ENCODE results near the gene CUL4A.
"Not testable (repeated sequence)": the region's sequence is repeated elsewhere in the genome, so short reads cannot be mapped to it uniquely, and the experiment has no call there.

Gene CUL4A

DNA sequence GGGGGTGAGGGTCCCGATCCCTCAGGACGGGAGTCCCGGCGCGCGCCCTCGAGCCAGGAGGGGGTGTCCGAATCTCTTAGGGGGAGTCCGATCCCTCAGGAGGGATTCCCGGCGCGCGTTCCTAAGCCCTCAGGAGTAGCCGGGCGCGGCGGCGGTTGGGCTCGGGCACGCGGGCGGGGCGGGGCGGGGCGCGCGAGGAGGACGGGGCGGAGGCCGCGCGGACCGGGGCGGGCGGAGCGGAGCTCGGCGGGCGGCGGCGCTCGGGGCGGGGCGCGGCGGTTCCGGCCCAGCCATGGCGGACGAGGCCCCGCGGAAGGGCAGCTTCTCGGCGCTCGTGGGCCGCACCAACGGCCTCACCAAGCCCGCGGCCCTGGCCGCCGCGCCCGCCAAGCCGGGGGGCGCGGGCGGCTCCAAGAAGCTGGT is at the start of gene CUL4A:
TSS of gene CUL4A (plus strand) at position 278 of the 423 bp plus-strand sequence. CDS start at position 293, 15 bp downstream.
- DNase-seq: peak; percentile 83 to 92
- TF ChIP-seq POLR2A (IDR thresholded peaks at IDR 0.05; ENCODE audit: low read length): no peak
- no peak for TF ChIP-seq GATA1 (IDR thresholded peaks at IDR 0.05; ENCODE audit: low read depth, low read length)

DNA sequence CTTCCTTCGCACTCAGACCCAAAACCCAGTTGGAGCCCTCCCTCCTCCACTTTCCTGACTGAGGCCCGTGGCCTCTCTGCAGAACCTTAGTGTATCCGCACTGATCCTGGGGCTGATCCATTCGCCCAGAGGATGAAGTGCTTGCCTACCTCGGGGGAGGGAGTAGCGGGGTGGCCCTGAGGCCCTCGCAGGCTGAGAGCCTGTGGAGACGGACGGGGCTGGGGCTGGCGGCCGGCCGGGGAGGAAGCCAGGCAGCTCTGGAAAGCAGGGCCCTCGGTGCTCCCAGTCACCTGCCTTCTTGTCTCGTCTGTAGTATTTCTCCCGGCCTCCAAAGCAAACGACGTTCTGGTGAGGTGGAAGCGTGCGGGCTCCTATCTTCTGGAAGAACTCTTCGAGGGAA is 49.7 kb upstream of the CUL4A start:
- TF ChIP-seq GATA1 (IDR thresholded peaks at IDR 0.05; ENCODE audit: low read depth, low read length) (no peak), POLR2A (IDR thresholded peaks at IDR 0.05; ENCODE audit: low read length) (no peak)
- DNase-seq: no peak

DNA sequence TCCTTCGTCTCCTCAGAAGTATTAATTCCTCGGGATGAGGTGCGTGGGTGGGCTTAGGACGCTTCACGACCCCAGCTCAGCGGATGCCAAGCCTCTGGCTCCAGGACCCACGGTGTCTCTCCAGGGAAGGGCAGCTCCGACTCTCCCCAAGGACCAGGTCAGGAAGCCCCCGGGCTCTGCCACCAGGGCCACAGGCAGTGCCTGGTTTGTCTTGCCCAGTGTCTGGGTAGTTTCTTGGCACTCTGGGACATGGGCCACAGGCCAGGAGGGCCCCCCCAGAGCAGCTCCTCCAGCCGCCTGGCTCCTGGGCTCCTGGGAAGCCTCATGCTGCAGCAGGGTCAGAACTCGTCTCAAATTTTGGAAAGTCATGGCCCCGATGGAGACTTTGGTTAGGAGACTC is 48.4 kb upstream of the CUL4A start:
- TF ChIP-seq GATA1 (IDR thresholded peaks at IDR 0.05; ENCODE audit: low read depth, low read length): no peak
- TF ChIP-seq POLR2A (IDR thresholded peaks at IDR 0.05; ENCODE audit: low read length): no peak

DNA sequence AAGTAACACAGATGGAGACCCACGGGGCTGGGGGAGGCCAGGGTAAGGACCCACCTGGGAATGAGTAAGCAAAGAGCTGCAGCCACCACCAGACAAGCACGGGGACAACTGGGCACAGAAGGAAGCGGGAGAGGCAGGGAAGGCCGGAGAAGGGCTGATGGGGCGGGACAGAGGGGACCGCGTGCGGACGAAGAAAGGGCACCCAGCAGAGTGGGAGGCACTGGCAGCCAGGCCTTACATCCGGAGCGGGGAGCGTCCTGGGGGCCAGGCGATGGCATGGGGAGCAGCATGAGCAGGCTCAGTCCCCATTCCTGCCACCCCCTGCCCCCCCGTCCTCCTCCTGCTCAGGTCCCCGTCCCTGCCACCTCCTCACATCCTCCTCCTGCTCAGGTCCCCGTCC is 48.0 kb upstream of the CUL4A start:
- TF ChIP-seq POLR2A (IDR thresholded peaks at IDR 0.05; ENCODE audit: low read length) (no peak), GATA1 (IDR thresholded peaks at IDR 0.05; ENCODE audit: low read depth, low read length) (no peak)
- no peak for DNase-seq

More for the DNA sequence above, 48.4 kb upstream of the CUL4A start:
- DNase-seq: no peak

DNA sequence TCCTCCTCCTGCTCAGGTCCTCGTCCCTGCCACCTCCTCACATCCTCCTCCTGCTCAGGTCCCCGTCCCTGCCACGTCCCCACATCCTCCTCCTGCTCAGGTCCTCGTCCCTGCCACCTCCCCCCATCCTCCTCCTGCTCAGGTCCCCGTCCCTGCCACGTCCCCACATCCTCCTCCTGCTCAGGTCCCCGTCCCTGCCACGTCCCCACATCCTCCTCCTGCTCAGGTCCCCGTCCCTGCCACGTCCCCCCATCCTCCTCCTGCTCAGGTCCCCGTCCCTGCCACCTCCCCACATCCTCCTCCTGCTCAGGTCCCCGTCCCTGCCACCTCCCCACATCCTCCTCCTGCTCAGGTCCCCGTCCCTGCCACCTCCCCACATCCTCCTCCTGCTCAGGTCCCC is 47.4 kb upstream of the CUL4A start:
- DNase-seq: not testable (repeated sequence)

DNA sequence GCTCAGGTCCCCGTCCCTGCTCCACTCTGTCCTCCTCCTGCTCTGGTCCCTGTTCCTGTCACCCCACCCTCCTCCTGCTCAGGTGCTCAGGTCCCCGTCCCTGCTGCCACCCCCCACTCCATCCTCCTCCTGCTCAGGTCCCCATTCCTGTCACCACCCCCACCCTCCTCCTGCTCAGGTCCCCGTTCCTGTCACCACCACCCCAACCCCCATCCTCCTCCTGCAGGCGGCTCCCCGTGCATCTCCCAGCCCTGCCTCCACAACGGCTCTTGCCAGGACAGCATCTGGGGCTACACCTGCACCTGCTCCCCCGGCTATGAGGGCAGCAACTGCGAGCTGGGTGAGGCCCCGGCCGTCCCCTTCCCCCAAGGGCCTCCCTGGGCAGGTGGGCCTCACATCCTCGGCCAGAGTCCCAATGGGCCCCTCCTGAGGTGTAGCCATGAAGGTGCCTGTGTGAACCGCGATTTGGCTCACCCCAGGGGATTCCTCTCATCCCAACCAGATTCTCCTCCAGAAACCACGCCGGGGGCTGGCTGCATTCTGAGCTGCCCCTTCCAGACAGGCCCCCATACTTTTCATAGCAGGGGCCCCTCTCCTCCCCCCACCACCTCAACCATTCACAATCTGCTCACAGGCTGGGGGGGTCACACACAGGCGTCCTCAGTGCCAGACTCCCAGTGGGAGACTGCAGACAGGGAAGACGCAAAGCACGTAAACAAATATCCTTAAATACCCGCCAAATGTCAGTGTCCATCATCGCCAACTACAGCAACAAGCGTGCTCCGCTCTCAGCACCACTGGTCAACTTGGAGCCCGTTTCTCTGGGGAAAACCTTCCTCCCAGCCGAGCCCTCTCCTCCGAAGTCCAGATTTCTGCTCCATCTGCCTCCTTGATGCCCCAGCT is 46.4 kb upstream of the CUL4A start:
- no peak for DNase-seq
- TF ChIP-seq POLR2A (IDR thresholded peaks at IDR 0.05; ENCODE audit: low read length) (no peak), GATA1 (IDR thresholded peaks at IDR 0.05; ENCODE audit: low read depth, low read length) (no peak)

DNA sequence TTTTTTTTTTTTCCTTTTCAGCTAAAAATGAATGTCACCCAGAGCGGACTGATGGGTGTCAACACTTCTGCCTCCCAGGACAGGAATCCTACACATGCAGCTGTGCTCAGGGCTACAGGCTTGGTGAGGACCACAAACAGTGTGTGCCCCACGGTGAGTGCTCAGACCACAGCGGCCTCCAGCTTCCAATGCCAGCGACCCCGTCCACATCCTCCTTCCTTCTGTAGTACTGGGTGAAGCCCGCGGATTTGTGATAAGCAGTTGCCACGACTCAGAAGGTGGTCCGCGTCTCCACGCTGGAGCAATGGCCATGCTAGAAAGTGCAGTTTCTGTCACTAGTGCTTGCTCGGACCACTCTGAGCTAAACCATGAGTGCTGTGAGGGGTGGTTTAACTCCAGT is 44.9 kb upstream of the CUL4A start:
- TF ChIP-seq GATA1 (IDR thresholded peaks at IDR 0.05; ENCODE audit: low read depth, low read length): no peak
- TF ChIP-seq POLR2A (IDR thresholded peaks at IDR 0.05; ENCODE audit: low read length): no peak
- DNase-seq: no peak

DNA sequence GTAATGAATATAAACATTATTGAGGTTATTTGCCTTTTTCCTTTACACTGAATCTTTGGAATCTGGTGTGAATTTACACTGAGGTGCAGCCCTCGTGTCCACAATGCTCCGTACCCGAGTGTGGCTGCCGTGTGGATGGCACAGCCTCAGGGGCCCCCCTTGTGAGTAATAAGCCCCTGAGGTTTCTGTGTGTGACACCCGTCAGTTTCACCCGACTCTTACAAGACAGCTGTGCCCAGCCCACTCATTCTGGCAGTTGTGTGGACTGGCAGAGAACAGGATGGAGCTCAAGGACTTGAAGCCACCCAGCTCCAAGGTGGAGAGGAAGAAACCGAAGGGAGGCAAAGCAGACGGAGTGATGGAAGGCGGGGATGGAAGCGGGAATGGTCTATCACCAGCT is 43.1 kb upstream of the CUL4A start:
- TF ChIP-seq GATA1 (IDR thresholded peaks at IDR 0.05; ENCODE audit: low read depth, low read length) (no peak), POLR2A (IDR thresholded peaks at IDR 0.05; ENCODE audit: low read length) (no peak)

DNA sequence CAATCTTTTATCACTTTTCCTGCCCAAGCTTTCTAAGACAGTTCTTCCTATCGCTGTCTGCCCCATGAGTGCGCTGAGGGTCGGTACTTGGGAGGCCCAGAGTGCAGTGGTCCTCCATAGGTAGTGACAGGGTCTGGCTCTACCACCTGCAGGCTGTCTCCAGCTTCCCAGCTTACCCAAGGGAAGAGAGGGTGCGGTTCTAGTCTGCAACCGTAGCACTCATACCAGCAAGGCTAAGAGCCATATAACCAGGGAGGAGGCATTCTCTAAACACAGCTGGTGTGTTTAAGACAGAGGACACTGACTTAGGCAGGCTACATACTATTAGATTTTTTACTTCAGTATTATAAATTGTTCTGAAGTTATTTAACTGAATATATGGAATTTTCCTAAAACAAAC is 42.7 kb upstream of the CUL4A start:
- TF ChIP-seq GATA1 (IDR thresholded peaks at IDR 0.05; ENCODE audit: low read depth, low read length): no peak
- TF ChIP-seq POLR2A (IDR thresholded peaks at IDR 0.05; ENCODE audit: low read length): no peak
- DNase-seq: no peak

More for the DNA sequence above, 43.1 kb upstream of the CUL4A start:
- DNase-seq: no peak

DNA sequence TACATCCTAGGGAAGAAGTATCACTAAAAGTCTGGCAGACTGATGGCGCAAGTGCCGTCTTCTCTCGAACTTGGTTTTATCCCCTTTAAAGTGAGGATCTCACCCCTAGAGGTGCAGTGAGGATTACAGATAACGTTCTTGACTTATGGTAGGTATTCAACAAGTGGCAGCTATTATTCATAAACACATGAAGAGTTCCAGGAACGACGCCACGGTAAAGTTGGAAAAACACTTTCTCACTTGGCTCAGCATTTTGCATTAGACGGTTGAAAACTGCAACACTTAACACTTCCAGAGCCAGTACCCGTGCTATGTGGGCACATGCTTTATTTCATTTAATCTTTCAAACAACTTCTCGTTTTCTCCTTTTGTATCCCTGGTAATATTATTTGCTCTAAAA is 42.3 kb upstream of the CUL4A start:
- no peak for DNase-seq
- TF ChIP-seq POLR2A (IDR thresholded peaks at IDR 0.05; ENCODE audit: low read length): no peak
- TF ChIP-seq GATA1 (IDR thresholded peaks at IDR 0.05; ENCODE audit: low read depth, low read length): no peak

DNA sequence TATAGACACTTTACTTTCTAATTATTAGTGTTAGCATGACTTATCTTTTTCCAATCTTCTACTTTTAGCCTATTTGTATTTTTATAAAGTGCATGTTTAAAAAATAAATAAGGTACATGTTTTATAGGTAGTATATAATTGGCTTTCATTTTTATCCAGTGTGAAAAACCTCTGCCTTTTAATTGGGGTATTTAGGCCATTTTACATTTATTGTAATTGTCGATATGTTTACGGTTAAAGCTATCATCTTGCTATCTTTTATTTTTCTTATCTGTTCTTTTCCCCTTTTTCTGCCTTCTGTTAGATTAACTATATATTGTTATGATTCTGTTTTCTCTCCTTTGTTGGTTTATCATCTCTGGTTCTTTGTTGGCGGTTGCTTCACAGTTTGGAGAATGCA is 41.8 kb upstream of the CUL4A start:
- TF ChIP-seq POLR2A (IDR thresholded peaks at IDR 0.05; ENCODE audit: low read length): no peak
- TF ChIP-seq GATA1 (IDR thresholded peaks at IDR 0.05; ENCODE audit: low read depth, low read length): no peak
- no peak for DNase-seq

DNA sequence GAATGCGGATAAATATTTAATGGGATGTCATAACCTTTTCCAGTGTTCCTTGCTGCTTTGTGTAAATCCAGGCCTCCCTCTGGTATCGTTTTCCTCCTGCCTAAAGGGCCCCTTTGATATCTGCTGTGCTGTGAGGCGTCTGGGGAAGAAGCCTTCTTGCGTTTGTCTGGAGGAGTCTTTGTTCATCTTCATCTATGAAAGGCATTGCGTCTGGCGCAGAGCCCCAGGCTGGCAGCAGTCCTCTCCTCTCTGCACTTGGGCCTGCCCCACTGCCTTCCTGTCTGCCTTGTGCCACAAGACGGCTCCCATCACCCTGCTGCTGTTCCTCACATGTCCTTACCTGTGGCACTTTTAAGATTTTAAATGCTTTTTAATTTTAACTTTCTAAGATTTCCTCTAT is 41.2 kb upstream of the CUL4A start:
- no peak for DNase-seq
- no peak for TF ChIP-seq GATA1 (IDR thresholded peaks at IDR 0.05; ENCODE audit: low read depth, low read length)
- no peak for TF ChIP-seq POLR2A (IDR thresholded peaks at IDR 0.05; ENCODE audit: low read length)

DNA sequence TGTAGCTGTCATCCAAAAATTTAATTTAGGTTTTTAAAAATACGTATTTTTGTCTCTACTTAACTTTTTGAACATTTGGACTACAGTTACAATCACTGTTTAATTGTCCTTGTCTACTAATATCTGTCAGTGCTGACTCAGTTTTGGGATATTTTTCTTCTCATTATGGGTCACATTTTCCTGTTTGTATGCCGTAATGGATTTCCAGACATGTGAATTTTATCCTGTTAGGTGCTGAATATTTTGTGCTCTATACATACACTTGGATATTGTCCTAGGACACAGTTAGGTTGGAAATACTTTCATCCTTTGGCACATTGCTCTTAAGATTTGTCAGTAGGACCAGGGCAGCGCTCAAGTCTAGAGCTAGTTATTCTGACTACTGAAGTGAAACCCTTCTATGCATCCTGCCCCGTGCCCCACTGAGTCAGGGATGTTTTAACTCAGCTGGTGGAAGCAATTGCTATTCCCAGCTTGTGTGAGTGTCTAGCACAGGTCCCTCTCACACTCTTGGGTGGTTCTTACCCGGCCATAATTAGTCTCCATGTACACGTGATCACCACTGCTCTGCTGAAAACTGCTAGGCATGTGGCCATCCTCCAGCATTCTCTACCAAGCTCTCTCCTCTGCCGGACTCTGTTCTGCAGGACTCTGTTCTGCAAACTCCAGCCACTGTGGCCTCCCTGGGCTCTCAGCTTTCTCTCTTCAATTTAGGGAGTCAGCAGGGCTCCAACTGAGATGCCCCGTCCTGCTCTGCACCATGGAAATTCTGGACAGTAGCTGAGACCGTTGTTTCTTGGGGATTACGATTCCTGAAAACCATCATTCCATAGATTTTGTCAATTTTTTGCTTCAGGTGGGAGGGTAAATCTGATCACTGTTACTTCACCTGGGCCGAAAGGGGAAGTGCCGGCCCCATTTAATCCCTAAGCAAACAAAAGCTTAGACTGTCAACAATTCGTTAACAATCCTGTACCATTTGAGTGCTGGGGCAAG is 39.8 kb upstream of the CUL4A start:
- TF ChIP-seq GATA1 (IDR thresholded peaks at IDR 0.05; ENCODE audit: low read depth, low read length) (no peak), POLR2A (IDR thresholded peaks at IDR 0.05; ENCODE audit: low read length) (no peak)
- DNase-seq: no peak

DNA sequence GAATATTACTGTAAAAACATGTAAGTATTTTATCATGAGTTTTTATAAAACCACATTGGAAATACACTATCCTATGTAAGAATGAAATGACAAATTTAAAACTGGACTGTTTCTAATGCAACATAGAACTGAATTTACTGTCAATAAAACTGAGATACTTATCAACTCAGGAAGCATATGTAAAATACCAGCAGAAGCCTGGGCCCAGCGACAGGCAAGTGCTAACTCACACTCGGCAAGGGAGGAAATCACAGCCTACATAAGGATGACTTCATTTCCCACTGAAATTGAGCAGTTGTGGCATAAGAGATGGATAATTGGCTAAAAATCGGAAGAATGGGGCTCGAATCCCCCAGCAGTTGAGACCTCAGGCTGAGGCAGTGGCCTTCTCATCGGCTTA is 38.9 kb upstream of the CUL4A start:
- DNase-seq: no peak
- TF ChIP-seq POLR2A (IDR thresholded peaks at IDR 0.05; ENCODE audit: low read length) (no peak), GATA1 (IDR thresholded peaks at IDR 0.05; ENCODE audit: low read depth, low read length) (no peak)

All from erythroblast (primary cell).